GM18520 (cell line): ENCODE results near the gene BNIP5.
A peak's percentile ranks its signal among the peaks of the same experiment; 100 is the strongest.
"Not testable (repeated sequence)": the region's sequence is repeated elsewhere in the genome, so short reads cannot be mapped to it uniquely, and the experiment has no call there.

Source experiments
- ATAC-seq: cut with Tn5 transposase; IDR thresholded peaks from one replicate; pipeline ENCODE4 v1.9.1; 2021; ENCODE audit not compliant: unreplicated experiment

The BNIP5 gene

GRCh38 chr6:36368421-36368820 lies 31.7 kb upstream of the BNIP5 start:
- no peak for ATAC-seq

- no peak for ATAC-seq
These were observed 31.1 kb upstream of the BNIP5 start for GRCh38 chr6:36367743-36368142.

GRCh38 chr6:36364669-36365479 lies 28.2 kb upstream of the BNIP5 start:
- no peak for ATAC-seq

DNA sequence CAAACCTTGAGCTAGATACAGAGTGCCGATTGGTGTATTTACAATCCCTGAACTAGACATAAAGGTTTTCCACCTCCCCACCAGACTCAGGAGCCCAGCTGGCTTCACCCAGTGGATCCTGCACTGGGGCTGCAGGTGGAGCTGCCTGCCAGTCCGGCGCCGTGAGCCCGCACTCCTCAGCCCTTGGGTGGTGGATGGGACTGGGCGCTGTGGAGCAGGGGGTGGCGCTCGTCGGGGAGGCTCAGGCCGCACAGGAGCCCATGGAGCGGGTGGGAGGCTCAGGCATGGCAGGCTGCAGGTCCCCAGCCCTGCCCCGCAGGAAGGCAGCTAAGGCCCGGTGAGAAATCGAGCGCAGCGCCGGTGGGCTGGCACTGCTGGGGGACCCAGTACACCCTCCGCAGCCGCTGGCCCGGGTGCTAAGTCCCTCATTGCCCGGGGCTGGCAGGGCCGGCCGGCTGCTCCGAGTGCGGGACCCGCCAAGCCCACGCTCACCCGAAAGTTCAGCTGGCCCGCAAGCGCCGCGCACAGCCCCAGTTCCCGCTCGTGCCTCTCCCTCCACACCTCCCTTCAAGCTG lies 27.5 kb upstream of the BNIP5 start:
- ATAC-seq, result not testable (repeated sequence)

DNA sequence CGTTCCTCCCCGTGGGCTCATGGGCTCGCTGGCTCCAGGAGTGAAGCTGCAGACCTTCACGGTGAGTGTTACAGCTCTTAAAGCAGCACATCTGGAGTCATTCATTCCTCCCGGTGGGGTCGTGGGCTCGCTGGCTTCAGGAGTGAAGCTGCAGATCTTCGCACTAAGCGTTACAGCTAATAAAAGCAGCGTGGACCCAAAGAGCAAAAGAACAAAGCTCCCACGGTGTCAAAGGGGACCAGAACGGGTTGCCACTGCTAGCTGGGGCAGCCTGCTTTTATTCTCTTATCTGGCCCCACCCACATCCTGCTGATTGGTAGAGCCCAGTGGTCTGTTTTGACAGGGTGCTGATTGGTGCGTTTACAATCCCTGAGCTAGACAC lies 26.7 kb upstream of the BNIP5 start:
- not testable (repeated sequence) for ATAC-seq

DNA sequence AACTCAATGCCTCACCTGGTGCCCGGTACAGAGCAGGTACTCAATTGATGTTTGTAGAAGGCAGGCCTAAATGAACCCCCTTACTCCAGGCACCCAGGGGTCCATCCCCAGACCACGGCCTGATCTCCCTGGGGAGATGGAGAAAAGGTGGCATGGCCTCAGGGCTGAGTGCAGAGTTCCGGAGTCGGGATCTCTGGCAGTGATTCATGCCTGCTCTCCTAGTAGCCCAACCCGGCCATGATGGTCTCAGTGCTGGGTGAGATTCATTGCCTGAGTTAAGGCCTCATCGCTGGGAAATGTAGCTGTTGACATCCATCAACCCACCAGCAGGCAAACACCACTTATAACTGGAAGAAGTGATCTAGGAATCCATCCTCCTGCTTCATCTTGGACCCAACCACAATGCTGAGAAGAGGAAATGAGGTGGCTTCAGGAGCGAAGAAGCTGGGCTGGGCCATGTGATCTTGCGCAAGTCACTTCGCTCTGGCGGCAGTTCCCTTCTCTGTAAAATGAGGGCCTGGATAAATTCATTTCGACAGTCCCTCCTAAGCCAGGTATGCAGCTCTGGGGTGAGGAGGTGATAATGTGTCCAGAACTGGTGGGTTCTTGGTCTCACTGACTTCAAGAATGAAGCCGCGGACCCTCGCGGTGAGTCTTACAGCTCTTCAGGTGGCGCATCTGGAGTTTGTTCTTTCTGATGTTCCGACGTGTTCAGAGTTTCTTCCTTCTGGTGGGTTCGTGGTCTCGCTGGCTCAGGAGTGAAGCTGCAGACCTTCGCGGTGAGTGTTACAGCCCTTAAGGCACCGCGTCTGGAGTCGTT lies 26.1 kb upstream of the BNIP5 start:
- ATAC-seq, result no peak

- ATAC-seq, result no peak
These were observed 24.4 kb upstream of the BNIP5 start for GRCh38 chr6:36361071-36361470.

DNA sequence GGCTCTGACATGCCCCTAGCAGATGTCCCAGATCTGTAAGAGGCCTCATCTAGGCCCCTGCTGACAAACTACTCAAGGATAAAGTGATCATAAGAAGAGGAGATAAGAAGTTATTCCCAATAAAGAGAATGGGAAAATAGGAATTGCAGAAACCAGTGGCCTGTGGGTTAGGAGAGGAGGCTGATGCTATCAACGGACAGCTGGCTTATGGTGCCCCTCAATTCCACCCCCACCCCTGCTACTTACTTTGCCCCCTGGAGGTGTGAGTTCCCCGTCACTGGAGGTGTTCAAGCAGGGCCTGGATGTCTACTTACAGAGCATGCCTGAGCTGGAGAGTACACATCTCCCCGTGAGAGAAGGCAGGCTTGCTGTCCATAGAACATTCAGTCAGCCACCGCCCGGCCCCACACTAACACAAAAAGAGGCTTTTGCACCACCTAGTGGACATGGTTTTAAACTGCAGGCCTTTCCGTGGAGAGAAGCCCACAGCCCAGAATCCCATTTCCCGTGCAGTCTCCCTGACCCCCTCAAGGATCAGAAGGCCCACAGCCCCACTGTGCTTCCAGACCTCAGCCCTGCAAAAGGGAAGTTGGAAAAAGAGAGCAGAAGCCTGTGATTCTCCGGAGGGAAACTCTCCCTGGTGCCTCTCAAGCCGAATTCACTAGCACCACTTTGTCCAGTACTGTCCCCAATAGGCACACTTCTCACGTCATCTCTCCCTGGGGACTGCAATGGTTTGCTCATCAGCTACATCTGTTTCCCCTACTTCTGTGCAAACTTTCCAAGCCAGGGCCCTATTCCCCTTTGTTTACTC lies 23.8 kb upstream of the BNIP5 start:
- ATAC-seq, result no peak

DNA sequence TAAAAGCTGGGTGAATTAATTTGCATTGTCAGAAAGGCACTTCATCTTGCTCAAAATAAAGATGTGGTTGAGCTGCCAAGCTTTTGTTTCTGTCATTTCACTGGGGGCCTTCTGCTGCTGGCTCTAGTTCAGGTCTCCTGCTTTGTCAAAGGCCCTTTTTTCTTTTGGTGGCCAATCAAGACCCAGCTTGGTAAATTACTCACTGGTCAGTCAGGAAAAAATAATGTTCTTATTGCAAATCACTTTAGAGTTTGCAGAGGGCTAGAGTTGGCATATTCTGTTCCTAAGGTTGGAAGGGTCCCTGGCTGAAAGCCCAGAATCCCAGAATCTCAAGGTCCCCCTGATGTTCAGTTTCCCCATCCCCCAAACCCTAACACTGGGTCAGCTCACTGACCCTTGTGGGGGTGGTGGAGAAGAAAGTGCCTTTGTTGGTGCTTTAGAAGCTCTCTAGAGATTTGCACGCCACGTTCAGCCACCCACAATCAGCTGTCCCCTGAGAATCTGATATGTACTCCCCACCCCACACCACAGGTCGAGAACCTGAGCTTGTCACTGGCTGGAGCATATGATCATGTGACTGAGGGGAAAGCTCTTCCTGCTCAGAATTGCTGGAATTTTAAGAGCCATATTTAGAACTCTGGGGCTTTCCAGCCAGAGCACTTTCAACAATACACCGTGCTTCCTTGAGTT lies 21.7 kb upstream of the BNIP5 start:
- no peak for ATAC-seq

GRCh38 chr6:36357872-36358225 lies 21.2 kb upstream of the BNIP5 start:
- ATAC-seq, result peak; percentile 38

DNA sequence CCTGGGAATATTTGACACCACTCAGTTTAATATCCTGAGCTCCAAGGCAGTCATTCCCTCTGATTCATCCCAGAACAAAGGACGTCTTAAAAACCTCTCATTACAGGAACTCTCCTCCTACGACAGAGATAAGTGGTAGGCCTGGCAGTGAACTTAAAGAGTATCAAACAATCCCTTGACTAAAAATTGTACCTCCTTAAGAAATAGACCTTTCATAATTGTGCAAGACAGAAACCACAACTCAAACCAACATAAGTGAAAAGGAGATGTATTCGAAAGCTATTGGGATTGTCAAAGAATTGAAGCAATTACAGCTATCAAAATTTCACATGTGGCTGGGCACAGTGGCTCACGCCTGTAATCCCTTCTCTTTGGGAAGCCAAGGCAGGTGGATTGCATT lies 19.1 kb upstream of the BNIP5 start:
- ATAC-seq, result no peak

- no peak for ATAC-seq
These were observed 16.8 kb upstream of the BNIP5 start for GRCh38 chr6:36353411-36353915.

- no peak for ATAC-seq
These were observed 15.9 kb upstream of the BNIP5 start for GRCh38 chr6:36352477-36353157.

- no peak for ATAC-seq
These were observed 14.2 kb upstream of the BNIP5 start for GRCh38 chr6:36350681-36351571.

DNA sequence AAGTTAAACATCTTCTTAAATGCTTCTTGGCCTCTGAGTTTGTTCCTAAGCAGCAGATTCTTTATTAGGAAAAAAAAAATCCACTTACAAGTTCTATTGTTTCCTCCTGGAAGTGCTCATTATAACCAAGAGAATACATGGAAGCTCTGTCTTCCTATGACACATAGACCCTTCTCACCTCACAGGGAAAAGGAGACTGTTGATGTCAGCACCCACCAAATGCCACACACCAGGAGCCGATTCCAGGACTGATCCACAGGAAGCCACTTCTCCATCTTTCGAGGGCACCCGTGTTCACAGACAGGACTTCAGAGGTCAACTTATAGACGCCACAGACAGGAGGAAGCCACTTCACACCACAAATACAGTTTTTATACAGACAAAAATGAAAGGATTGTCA lies 13.4 kb upstream of the BNIP5 start:
- ATAC-seq, result no peak

- no peak for ATAC-seq
These were observed 12.6 kb upstream of the BNIP5 start for GRCh38 chr6:36349240-36349639.

DNA sequence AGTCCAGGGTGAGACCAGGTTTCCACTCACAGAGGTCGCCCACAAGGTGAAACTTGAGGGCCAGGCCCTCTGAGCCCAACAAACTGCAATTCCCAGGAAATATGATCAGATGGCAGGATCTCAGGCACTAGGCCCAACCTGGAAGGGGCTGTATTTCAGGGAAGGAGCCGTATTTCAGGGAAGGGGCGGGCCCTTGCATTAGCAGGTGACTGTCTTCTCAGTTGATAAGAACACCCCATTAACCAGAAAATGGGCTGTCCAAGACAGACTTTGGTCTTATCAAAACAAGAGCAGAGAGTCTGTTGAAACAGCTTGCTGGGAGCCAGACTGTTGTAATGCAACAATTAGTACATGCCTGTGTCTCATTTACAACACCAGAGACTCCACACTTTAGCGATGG lies 10.9 kb upstream of the BNIP5 start:
- ATAC-seq, result no peak

DNA sequence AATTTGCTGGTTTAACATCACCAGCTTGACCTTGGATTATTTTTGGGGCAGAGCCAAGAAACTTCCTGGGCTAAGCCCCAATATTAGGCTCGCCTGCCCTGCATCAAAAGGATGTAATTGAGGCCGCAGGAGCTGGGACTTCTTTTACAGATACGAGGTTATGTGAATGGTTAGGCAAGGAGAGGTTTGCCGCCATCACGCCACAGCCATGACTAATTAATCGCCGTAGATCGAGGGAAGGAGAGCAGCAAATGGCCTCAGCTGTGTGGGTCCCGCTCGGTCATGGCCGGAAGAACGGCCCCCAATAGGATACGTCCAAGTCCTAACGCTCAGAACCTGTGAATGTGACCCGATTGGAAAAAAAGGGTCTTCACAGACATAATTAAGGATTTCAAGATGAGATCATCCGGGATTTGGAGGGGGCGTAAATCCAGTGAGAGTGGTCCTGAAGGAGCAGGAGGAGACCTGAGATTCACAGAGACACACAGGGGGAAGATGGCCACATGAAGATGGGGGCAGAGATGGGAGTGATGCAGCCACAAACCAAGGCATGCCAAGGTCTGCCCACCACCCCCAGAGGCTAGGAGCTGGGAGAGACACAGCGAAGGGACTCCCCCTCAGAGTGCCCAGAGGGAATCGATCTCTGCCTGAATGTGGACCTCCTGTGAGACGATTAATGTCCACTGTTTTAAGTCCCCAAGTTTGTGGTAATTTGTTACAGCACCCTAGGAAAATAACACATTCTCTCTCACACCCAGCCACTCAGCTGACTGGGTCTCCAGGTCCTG lies 10.0 kb upstream of the BNIP5 start:
- ATAC-seq, result no peak
